ENCODE data around the gene APOC4.

The APOC4 gene

DNA sequence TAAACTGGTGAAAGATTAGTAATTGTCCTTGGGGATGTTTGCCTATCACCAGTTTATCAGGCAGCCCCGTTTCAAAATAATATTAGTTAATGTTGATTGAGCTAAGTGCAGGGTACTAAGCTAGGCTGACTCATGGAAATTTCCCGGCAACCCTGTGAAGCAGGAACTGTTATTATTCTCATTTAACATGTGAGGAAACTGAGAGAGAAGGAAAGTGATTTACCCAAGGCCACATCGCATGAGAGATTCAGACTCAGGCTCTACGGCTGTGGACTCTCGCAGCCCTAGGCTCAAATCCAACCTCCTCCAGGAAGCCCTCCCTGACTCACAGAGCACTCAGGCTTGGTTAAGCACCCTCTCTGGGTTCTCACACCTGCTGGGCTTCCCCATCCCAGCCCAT is 32.8 kb downstream of the APOC4 start:
- DNase-seq (ENCODE audit: low read depth): no peak
- TF ChIP-seq, protein P1, sequence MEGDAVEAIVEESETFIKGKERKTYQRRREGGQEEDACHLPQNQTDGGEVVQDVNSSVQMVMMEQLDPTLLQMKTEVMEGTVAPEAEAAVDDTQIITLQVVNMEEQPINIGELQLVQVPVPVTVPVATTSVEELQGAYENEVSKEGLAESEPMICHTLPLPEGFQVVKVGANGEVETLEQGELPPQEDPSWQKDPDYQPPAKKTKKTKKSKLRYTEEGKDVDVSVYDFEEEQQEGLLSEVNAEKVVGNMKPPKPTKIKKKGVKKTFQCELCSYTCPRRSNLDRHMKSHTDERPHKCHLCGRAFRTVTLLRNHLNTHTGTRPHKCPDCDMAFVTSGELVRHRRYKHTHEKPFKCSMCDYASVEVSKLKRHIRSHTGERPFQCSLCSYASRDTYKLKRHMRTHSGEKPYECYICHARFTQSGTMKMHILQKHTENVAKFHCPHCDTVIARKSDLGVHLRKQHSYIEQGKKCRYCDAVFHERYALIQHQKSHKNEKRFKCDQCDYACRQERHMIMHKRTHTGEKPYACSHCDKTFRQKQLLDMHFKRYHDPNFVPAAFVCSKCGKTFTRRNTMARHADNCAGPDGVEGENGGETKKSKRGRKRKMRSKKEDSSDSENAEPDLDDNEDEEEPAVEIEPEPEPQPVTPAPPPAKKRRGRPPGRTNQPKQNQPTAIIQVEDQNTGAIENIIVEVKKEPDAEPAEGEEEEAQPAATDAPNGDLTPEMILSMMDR (IDR thresholded peaks at IDR 0.05; ENCODE audit: control insufficient read depth, extremely low read depth, insufficient read depth): no peak
- H3K4me3 ChIP-seq (ENCODE audit: low read depth, low read length): no peak overlapping the region

DNA sequence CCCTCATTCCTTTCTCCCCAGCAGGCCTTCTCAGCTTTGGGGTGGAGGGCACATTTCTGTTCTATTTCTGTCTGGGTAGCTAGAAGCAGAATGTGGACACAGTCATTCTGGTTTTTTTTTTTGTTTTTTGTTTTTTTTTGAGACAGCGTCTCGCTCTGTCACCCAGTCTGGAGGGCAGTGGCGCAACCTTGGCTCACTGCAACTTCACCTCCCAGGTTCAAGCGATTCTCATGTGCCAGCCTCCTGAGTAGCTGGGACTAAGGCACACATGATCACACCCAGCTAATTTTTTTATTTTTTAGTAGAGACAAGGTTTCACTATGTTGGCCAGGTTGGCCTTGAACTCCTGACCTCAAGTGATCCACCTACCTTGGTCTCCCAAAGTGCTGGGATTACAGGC is 33.4 kb downstream of the APOC4 start:
- DNase-seq (ENCODE audit: low read depth): no peak
- no peak overlapping the region for H3K4me3 ChIP-seq (ENCODE audit: low read depth, low read length)
- TF ChIP-seq, protein P1 (IDR thresholded peaks at IDR 0.05; ENCODE audit: control insufficient read depth, extremely low read depth, insufficient read depth): no peak

DNA sequence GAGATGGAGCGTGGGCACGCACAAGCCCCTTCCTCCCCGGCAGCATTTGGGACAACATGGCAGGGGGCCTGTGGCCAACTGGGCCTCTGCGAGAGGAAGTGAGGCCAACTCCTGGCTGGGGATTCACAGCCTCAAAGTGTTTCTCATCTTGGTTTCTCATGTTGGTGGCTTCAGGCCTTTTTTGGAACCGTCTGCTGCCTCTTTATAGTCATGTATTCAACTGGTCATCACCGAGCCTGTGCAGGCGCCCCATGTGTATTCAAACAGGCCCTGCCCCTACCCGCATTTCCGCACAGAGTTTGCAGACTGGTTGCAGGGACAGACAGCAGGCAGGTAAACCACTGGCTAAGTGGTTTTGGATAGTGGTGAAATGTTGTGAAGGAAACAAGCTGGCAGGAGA is 42.0 kb downstream of the APOC4 start:
- no peak for DNase-seq (ENCODE audit: low read depth)
- no peak overlapping the region for H3K4me3 ChIP-seq (ENCODE audit: low read depth, low read length)
- TF ChIP-seq, protein P1 (IDR thresholded peaks at IDR 0.05; ENCODE audit: control insufficient read depth, extremely low read depth, insufficient read depth): no peak

GRCh38 chr19:44985445-44985844 is 43.4 kb downstream of the APOC4 start:
- TF ChIP-seq, protein P1 (IDR thresholded peaks at IDR 0.05; ENCODE audit: control insufficient read depth, extremely low read depth, insufficient read depth): no peak
- no peak overlapping the region for H3K4me3 ChIP-seq (ENCODE audit: low read depth, low read length)
- no peak for DNase-seq (ENCODE audit: low read depth)

GRCh38 chr19:44986389-44986788 is 44.4 kb downstream of the APOC4 start:
- TF ChIP-seq, protein P1 (IDR thresholded peaks at IDR 0.05; ENCODE audit: control insufficient read depth, extremely low read depth, insufficient read depth): no peak
- no peak for DNase-seq (ENCODE audit: low read depth)

GRCh38 chr19:44987148-44987675 is 45.2 kb downstream of the APOC4 start:
- no peak overlapping the region for H3K4me3 ChIP-seq (ENCODE audit: low read depth, low read length)
- TF ChIP-seq, protein P1 (IDR thresholded peaks at IDR 0.05; ENCODE audit: control insufficient read depth, extremely low read depth, insufficient read depth): no peak
- DNase-seq (ENCODE audit: low read depth): no peak

More at GRCh38 chr19:44986389-44986788, 44.4 kb downstream of the APOC4 start:
- H3K4me3 ChIP-seq (ENCODE audit: low read depth, low read length): no peak overlapping the region

- no peak for DNase-seq (ENCODE audit: low read depth)
- TF ChIP-seq, protein P1 (IDR thresholded peaks at IDR 0.05; ENCODE audit: control insufficient read depth, extremely low read depth, insufficient read depth): no peak
- no peak overlapping the region for H3K4me3 ChIP-seq (ENCODE audit: low read depth, low read length)
Measured at GRCh38 chr19:44988273-44988672, 46.2 kb downstream of the APOC4 start.

All from LNCaP clone FGC (cell line).